Ureter (tissue), 1 donor: Measurements from ENCODE around the gene NHLRC2. TPM values are rescaled to one million over a fixed set of nuclear protein-coding genes. Genes with fewer than 3 reads are reported as not detected.
A peak's percentile ranks its signal among the peaks of the same experiment; 100 is the strongest.
"Not testable (repeated sequence)": the region's sequence is repeated elsewhere in the genome, so short reads cannot be mapped to it uniquely, and the experiment has no call there.

Experiments used
- DNase-seq: peaks from one replicate; pipeline ENCODE4 v3.0.0-alpha.2; 2020; ENCODE audit warnings: low spot score
- total RNA-seq: library from RNA; stranded (reverse); gene quantifications from one replicate; pipeline ENCODE4 v1.2.4, GENCODE V29; 2023
- donor health status: DM: yes; HTN: yes; CAD: no.

Gene NHLRC2
- total RNA-seq, 1 donor from 2014 or later, result 47.8 TPM

DNA sequence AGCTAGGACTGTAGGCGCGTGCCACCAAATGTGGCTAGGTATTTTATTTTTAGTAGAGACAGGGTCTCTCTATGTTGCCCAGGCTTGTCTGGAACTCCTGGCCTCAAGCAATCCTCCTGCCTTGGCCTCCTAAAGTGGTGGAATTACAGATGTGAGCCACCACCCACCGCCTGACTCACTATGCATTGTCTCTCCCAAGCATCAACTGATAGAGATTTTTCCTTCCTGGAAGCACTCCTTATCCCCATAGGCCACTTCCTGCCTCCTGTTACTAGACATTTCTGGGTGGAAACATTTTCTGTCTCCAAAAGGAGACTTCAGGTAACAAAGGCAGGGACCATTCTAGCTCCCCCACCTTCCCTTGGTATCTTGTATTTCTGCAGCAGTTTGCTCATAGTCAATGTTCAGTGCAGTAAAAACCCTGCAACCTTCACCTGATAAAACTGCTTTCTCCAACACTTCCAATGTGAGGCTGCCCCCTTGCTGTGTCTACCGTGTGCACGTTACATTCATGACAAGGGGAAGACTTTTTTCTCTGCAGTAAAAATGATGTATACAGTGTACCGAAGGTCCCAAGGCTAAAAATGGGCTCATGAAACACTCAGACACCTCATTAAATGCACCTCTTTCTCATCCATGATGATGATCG lies 84.9 kb downstream of the NHLRC2 start:
- no peak for DNase-seq

DNA sequence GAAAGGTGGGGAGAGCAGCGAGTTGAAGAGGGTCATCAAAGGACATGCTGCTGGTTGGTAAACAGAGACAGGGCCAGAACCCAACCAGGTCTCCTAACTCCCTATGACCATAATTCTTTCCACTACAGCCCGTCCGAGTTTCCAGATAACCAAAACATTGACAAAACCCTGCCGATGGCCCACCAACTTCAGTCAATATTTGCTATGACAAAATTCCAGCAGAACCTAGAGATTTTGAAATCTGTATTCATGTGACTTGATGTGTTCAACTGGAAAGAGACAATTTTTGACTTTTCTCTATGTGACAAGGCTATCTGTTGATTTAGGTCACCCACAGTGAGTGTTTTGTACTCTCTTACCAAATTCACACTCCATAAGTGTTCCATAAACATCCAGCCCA lies 86.7 kb downstream of the NHLRC2 start:
- DNase-seq, result no peak

- DNase-seq, result not testable (repeated sequence)
Observed at GRCh38 chr10:113943196-113943595, 88.7 kb downstream of the NHLRC2 start.

GRCh38 chr10:113945075-113945686 lies 90.7 kb downstream of the NHLRC2 start:
- no peak for DNase-seq

DNA sequence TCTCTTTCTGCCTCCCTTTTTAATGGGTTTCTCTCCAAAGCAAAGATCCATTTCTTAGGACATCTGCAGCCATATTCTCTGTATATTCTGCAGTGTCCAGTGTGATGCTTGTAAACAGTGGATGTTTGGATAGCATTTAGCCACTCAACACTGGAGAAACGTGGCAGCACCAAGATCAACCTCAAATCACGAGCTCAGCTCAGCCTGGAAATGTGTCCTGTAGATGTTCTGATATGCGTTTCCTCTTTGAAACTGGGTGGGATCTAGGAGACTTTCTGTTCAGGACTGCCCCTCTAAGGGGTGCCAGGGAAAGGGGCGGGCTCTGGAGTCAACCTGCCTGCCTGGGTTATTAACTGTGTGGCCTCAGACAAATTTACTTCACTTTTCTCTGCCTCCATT lies 91.2 kb downstream of the NHLRC2 start:
- no peak for DNase-seq

GRCh38 chr10:113947184-113948041 lies 93.0 kb downstream of the NHLRC2 start:
- no peak for DNase-seq

GRCh38 chr10:113948048-113948447 lies 93.6 kb downstream of the NHLRC2 start:
- no peak for DNase-seq

DNA sequence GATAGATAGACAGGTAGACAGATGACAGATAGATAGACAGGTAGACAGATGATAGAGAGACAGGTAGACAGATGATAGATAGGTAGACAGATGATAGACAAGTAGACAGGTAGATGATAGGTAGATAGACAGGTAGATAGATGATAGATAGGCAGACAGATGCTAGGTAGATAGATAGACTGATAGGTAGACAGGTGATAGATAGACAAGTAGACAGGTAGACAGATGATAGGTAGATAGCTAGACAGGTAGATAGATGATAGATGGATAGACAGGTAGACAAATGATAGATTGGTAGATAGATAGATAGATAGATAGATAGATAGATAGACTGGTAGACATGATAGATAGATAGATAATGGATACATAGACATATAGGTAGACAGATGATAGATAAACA lies 95.8 kb downstream of the NHLRC2 start:
- no peak for DNase-seq

- no peak for DNase-seq
Observed at GRCh38 chr10:113953505-113954272, 99.2 kb downstream of the NHLRC2 start.

DNA sequence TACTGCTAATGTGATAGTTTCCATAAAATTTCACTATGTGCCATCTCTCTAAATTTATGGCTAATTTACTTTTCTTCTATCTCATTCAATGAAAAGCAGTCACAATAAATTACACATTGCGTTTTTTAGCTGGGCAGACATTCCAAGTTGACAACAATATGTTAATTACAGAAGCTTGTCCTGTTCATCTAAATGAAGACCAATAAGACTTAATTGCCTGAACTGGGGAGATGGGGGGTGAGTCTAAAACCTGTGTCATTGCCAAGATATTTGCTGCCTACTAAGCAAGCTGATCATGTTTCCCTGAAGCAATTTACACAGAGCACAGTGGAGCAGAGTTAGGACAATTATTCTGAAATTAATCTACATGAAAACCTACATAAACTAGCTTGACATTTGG lies 99.9 kb downstream of the NHLRC2 start:
- no peak for DNase-seq

DNA sequence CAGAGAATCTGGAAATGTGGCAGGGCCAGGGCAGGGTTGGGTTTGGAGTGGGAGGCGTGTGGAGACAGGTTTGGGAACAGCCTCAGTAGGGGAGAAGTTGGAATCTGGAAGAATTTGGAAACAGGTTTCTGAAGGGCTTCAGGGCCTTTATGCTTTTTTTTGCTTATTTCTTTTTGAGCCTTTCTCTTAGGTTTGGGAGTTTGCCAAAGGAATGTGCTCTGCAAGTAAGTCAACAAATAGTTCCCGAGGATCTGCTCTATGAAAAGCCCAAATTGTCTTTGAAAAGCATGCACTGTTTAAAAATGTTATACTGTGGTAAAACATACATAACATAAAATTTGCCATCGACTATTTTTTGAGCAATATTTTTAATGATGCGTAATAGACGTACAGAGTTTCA lies 102.6 kb downstream of the NHLRC2 start:
- no peak for DNase-seq

DNA sequence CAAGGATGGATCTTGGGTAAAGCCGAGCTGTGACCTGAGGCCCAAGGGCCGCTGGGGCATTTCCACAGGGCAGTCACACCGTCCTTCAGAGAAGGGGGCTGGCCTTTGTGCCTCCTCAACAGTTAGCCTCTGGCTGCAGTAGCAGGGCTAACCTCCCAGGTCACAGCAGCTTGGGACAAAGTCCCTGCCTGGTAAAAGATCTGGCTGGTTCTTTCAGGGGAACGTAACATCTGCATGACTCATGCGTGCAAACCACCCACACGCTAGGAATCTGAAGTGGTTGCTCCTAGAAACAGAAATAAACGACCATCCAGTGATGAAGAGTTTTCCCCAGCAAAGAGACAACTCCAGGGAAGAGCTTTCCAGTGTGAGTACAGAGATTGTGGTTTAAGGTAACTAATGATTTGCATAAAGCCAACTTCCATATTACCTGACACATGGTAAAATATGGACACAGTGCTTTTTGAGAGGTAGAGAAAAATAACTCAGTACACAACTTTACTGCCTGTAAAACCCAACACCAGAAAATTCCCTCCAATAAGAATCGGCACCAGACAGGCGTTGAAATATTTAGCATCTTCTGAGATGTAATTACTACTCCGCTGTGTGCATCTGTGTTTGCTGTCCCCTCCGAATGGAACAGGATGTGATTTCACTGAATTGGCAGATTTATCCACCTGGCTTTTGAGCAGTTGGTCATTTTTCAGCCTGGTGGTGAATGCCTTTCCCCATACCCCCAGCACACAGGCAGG lies 104.3 kb downstream of the NHLRC2 start:
- peak; percentile 46 for DNase-seq

DNA sequence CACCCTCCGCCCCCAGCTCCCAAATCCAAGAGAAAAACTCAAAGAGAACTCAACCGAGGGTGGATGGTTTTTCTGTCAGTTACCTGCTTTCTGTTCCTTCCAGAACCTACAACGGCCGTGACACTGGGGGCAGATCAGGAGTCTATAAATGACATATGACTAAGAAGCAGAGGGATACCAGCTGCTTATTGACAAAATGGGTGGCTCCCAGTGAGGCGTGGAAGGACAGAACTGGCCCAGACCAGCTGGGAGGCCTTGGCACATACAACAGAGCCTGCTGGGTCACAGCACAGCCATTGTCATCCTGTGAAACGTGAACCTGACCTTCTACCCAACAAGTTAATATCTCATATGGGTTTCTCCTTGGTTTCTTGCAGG lies 104.9 kb downstream of the NHLRC2 start:
- peak; percentile 64 for DNase-seq

- peak; percentile 51 for DNase-seq
Observed at GRCh38 chr10:113960617-113961181, 106.2 kb downstream of the NHLRC2 start.

DNA sequence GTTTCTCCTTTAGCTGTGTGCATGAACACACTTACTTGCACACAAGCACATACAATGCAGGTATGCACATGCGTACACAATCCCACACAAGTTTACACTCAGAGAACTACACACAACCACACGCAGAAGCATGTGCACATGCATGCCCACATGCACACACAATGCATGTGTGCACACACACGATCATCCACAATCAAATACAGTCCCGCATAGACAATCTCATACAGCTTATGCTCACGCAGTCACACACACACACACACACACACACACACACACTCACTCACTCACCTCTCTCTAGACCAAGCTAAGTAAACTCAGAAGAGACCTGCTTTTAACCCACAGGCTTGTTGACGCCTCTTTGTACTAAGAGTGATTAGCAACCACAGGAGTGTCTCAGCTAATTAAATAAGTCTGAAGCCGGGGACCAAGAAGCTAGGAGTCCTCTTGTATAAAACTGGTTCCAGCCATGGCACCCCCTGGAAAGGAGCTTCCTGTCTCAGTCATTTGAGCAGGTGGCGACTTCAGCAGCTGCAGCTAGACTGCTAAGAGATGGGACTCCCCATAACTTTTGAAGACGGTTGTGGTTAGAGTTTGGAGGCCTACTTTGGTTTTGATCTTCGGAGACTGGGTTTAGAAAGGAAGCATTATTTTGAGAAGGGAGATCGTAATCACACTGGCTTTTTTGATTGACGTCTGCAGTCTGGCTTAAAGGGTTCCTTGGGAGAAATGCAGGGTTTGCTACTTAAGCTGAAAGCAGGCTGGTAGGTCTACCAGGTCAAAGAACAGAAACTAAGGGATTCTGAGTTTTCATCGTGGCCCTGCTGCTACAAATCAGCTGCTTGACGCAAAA lies 106.9 kb downstream of the NHLRC2 start:
- DNase-seq, result no peak

- DNase-seq, result no peak
Observed at GRCh38 chr10:113965077-113965476, 110.6 kb downstream of the NHLRC2 start.

- no peak for DNase-seq
Observed at GRCh38 chr10:113965683-113966082, 111.2 kb downstream of the NHLRC2 start.
